Subcutaneous abdominal adipose tissue (tissue), 5 donors: ENCODE measurements around the gene MMP28.

ENCODE experiments used
- H3K27ac ChIP-seq: one replicate; pipeline ENCODE4 v1.7.0; 2013; ENCODE audit warnings: low read depth, mild to moderate bottlenecking, inconsistent platforms, low read length, moderate library complexity
- H3K27me3 ChIP-seq, 5 donors: one replicate each; pipeline ENCODE4 v1.7.0; 2013; ENCODE audit warnings: low read length in 5 of 5, inconsistent platforms in 1 of 5; ENCODE audit not compliant: control insufficient read depth in 5 of 5, insufficient read depth in 4 of 5
- H3K36me3 ChIP-seq, 5 donors: one replicate each; pipeline ENCODE4 v1.7.0; 2013; ENCODE audit warnings: low read length in 5 of 5; ENCODE audit not compliant: control insufficient read depth in 5 of 5, insufficient read depth in 5 of 5
- H3K4me1 ChIP-seq, 5 donors: one replicate each; pipeline ENCODE4 v1.7.0; 2013; ENCODE audit warnings: low read length in 5 of 5, mild to moderate bottlenecking in 3 of 5, moderate library complexity in 1 of 5; ENCODE audit not compliant: control insufficient read depth in 5 of 5, insufficient read depth in 5 of 5
- H3K4me3 ChIP-seq, 5 donors: one replicate each; pipeline ENCODE4 v1.7.0; 2013; ENCODE audit warnings: low read length in 5 of 5, low read depth in 1 of 5
- H3K9ac ChIP-seq, 5 donors: one replicate each; pipeline ENCODE4 v1.7.0; 2013; ENCODE audit warnings: low read length in 5 of 5, mild to moderate bottlenecking in 4 of 5, moderate library complexity in 3 of 5
- H3K9me3 ChIP-seq, 5 donors: one replicate each; pipeline ENCODE4 v1.7.0; 2013; ENCODE audit warnings: low read length in 5 of 5; ENCODE audit not compliant: control insufficient read depth in 5 of 5
- donor health status: healthy.
- donor health status: healthy.
- donor health status: healthy.
- donor health status: healthy.
- donor health status: healthy.

The MMP28 gene

GRCh38 chr17:35716173-35716572, 79.3 kb downstream of the MMP28 start:
- H3K9me3 ChIP-seq = no peaks in the 10 kb centered on the region
- H3K36me3 ChIP-seq = peaks cover 13 to 44% (median 22%) of the 10 kb centered on the region in 5 donors
- H3K27me3 ChIP-seq = no peaks in the 10 kb centered on the region
- peak overlapping the region; percentile 83 for H3K27ac ChIP-seq
- H3K9ac ChIP-seq = peak overlapping the region in 1 of 5 donors; percentile 72
- H3K4me3 ChIP-seq = no peak overlapping the region
- peaks cover 13 to 55% (median 39%) of the 10 kb centered on the region in 5 donors for H3K4me1 ChIP-seq
